Brain microvascular endothelial cell (primary cell): ENCODE measurements around the gene LGMN.

ENCODE experiments used
- DNase-seq: peaks from one replicate; pipeline ENCODE4 v3.0.0-alpha.2; 2020
- H3K27ac ChIP-seq: fragments of 250-450 bp; sonication (Bioruptor Pico); 2 replicates; pipeline ENCODE4 v1.5.1; 2020; ENCODE audit warnings: mild to moderate bottlenecking, moderate library complexity
- H3K27me3 ChIP-seq: fragments of 250-450 bp; sonication (Bioruptor Pico); replicated peaks from 2 replicates; pipeline ENCODE4 v1.5.1; 2020; ENCODE audit warnings: mild to moderate bottlenecking
- H3K36me3 ChIP-seq: fragments of 250-450 bp; sonication (Bioruptor Pico); replicated peaks from 2 replicates; pipeline ENCODE4 v1.5.1; 2020; ENCODE audit warnings: mild to moderate bottlenecking
- H3K4me3 ChIP-seq: 2 replicates; pipeline ENCODE4 v1.5.1; 2011; ENCODE audit warnings: low read depth, mild to moderate bottlenecking, control low read depth, low read length, moderate library complexity
- in situ Hi-C: cut with HindIII; loops from 2 replicates; pipeline ENCODE4 v1.10.0; 2017; ENCODE audit warnings: low sequenced_read_pairs, low pct_ligation_motif_present
- TF ChIP-seq, protein P1 (sequence below): IDR thresholded peaks from 2 replicates; pipeline ENCODE4 v1.5.1; 2011; ENCODE audit warnings: low read depth, mild to moderate bottlenecking, moderate library complexity, low read length, control low read depth, inconsistent platforms; ENCODE audit errors: missing control alignments

LGMN gene

DNA sequence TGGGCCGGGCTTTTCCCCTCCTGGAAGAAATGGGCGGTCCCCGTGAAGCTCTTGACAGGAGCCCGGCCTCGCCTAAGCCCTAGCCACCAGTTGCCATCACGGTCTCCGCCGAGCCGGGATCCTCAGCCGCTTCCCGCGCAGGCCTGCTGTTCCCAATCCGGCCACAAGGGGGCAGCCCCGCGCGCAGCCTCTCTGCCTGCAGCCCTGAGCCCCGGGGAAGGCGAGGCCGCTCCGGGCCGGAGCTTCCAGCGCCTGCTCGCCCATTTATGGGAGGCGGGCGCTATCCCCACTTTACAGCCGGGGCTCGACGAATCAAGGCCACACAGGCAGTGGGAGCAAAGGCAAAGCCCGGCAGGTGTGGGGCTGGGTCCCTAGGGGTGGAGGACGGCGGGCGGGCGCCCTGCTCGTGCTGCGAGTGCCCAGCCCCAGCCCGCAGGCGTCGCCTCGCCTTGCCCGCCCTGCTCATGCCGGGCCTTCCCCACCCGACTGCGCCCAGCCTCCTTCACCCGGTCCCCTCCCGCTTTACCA lies 61.5 kb downstream of the LGMN start:
- Histone ChIP-seq H3K27me3 (no peaks in the 10 kb centered on the region), H3K36me3 (no peaks in the 10 kb centered on the region), H3K4me3 (peak overlapping the region; percentile 43), H3K27ac (no peak overlapping the region)
- TF ChIP-seq, protein P1, sequence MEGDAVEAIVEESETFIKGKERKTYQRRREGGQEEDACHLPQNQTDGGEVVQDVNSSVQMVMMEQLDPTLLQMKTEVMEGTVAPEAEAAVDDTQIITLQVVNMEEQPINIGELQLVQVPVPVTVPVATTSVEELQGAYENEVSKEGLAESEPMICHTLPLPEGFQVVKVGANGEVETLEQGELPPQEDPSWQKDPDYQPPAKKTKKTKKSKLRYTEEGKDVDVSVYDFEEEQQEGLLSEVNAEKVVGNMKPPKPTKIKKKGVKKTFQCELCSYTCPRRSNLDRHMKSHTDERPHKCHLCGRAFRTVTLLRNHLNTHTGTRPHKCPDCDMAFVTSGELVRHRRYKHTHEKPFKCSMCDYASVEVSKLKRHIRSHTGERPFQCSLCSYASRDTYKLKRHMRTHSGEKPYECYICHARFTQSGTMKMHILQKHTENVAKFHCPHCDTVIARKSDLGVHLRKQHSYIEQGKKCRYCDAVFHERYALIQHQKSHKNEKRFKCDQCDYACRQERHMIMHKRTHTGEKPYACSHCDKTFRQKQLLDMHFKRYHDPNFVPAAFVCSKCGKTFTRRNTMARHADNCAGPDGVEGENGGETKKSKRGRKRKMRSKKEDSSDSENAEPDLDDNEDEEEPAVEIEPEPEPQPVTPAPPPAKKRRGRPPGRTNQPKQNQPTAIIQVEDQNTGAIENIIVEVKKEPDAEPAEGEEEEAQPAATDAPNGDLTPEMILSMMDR, result peak; percentile 88
- in situ Hi-C loops, result no loop called here
- DNase-seq, result peak; percentile 51

- TF ChIP-seq, protein P1, result no peak
- in situ Hi-C loops, result no loop called here
- no peaks in the 10 kb centered on the region for H3K36me3 ChIP-seq
- no peak overlapping the region for H3K4me3 ChIP-seq
- DNase-seq, result no peak
- no peaks in the 10 kb centered on the region for H3K27me3 ChIP-seq
- H3K27ac ChIP-seq, result no peak overlapping the region
Observed at GRCh38 chr14:92686411-92686899, 62.0 kb downstream of the LGMN start.

DNA sequence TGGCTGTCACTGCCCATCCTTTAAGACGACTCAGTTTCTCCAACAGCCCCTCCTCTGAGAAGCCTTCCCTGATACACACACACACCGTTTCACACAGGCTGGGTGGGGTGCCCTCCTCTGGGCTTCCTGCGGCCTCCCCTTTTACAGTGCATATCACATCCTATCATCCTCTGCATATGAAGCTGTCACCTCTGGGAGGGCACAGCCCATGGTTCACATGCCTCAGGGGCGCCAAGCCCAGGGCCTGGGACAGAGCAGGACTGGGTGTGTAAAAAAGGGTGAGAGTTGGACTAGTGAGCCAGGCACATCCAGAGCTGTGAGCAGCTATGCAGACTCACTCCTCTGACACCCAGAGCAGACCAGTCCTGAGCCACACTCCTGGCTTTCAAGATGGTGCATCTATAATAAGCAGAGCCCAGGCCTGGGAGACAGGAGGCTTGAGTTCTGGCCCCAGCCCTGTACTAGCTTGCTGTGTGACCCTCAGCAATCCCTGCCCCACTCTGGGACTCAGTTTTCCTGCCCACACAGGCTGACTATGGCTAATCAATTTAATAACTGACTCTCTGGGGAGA lies 62.6 kb downstream of the LGMN start:
- no peak overlapping the region for H3K4me3 ChIP-seq
- H3K27ac ChIP-seq, result no peak overlapping the region
- DNase-seq, result no peak
- no peaks in the 10 kb centered on the region for H3K36me3 ChIP-seq
- TF ChIP-seq, protein P1, result no peak
- H3K27me3 ChIP-seq, result no peaks in the 10 kb centered on the region
- in situ Hi-C loops, result no loop called here

DNA sequence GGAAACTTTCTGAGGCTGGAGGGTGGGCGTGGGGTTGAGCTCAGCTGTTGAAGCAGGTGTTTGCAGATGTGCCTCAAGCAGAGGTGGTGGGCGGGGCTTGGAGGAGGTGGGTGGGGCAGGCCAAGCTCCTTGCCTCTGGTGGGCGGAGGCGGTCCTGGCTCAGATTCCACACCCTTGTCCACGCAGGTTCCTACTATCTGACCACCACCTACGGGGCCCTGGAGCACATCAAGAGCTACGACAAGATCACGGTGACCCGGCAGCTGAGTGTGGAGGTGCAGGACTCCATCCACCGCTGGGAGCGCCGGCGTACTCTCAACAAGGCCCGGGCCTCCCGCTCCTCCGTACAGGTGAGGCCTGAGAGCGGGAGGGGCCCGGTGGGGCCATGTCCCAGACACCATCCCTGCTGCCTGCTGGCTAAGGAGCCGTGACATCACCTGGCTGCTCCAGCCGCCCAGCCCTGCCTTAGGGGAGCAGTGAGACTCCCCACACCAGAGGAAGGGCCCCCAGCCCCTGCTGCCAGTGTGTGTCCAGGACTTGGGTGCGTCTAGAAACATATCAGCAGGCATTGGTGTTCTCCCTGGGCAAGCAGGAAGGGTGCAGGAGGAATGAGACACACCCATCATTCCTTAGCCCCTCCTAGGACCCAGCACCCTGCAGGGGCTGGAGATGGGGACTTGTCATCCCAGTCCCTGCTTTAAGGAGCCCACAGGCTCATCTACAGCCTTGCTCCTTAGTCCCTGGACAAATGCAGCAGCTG lies 63.4 kb downstream of the LGMN start:
- no peak overlapping the region for H3K27ac ChIP-seq
- in situ Hi-C loops, result no loop called here
- no peaks in the 10 kb centered on the region for H3K27me3 ChIP-seq
- DNase-seq, result no peak
- no peak overlapping the region for H3K4me3 ChIP-seq
- no peaks in the 10 kb centered on the region for H3K36me3 ChIP-seq
- TF ChIP-seq, protein P1, result no peak

DNA sequence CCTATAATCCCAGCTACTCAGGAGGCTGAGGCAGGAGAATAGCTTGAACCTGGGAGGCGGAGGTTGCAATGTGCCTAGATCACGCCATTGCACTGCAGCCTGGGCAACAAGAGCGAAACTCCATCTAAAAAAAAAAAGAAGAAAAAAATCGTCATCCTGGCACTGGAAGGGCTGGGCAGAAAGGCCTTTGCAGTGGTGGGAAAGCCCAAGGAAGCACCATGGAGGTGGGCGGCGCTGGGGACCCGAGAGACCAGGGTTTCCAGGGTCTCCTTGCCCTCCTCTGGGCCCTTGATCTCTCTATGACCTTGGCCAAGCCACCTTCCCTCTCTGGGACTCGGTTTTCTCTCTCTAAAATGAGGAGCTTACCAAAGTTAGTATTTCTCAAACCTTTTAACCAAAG lies 65.4 kb downstream of the LGMN start:
- Histone ChIP-seq H3K27me3 (no peaks in the 10 kb centered on the region), H3K36me3 (peaks cover under 1% of the 10 kb centered on the region), H3K4me3 (no peak overlapping the region), H3K27ac (no peak overlapping the region)
- DNase-seq, result no peak
- TF ChIP-seq, protein P1, result no peak
- in situ Hi-C loops, result no loop called here
